GM18870 (cell line): ENCODE results near the gene NEURL4.
"Not testable (repeated sequence)": the region's sequence is repeated elsewhere in the genome, so short reads cannot be mapped to it uniquely, and the experiment has no call there.

Experiments
- ATAC-seq: cut with Tn5 transposase; IDR thresholded peaks from one replicate; pipeline ENCODE4 v1.9.1; 2021; ENCODE audit warnings: moderate library complexity; ENCODE audit not compliant: unreplicated experiment

The NEURL4 gene

GRCh38 chr17:7328840-7329373, at the start of gene NEURL4:
Gene NEURL4 (minus strand): TSS chr17:7329335. CDS start chr17:7329312, 23 bp downstream.
- peak; percentile 6 for ATAC-seq

GRCh38 chr17:7374353-7374752, 45.2 kb upstream of the NEURL4 start:
- ATAC-seq = no peak

GRCh38 chr17:7370853-7371252, 41.7 kb upstream of the NEURL4 start:
- ATAC-seq = no peak

GRCh38 chr17:7369825-7370224, 40.7 kb upstream of the NEURL4 start:
- ATAC-seq = no peak

- ATAC-seq = not testable (repeated sequence)
Measured at GRCh38 chr17:7368599-7368994, 39.5 kb upstream of the NEURL4 start.

GRCh38 chr17:7367918-7368598, 38.9 kb upstream of the NEURL4 start:
- ATAC-seq = no peak

GRCh38 chr17:7367083-7367482, 37.9 kb upstream of the NEURL4 start:
- ATAC-seq = no peak

GRCh38 chr17:7365963-7366362, 36.8 kb upstream of the NEURL4 start:
- not testable (repeated sequence) for ATAC-seq

GRCh38 chr17:7363311-7363710, 34.2 kb upstream of the NEURL4 start:
- no peak for ATAC-seq

- ATAC-seq = no peak
Measured at GRCh38 chr17:7361906-7362305, 32.8 kb upstream of the NEURL4 start.

- ATAC-seq = no peak
Measured at GRCh38 chr17:7357381-7357780, 28.2 kb upstream of the NEURL4 start.

- no peak for ATAC-seq
Measured at GRCh38 chr17:7356756-7357155, 27.6 kb upstream of the NEURL4 start.

- no peak for ATAC-seq
Measured at GRCh38 chr17:7356072-7356549, 27.0 kb upstream of the NEURL4 start.

- no peak for ATAC-seq
Measured at GRCh38 chr17:7355573-7355972, 26.4 kb upstream of the NEURL4 start.

GRCh38 chr17:7355053-7355452, 25.9 kb upstream of the NEURL4 start, which contains the start of gene TMEM95:
Gene TMEM95 (plus strand): TSS chr17:7355156. CDS start chr17:7355205, 49 bp downstream.
- no peak for ATAC-seq

GRCh38 chr17:7354262-7354843, 25.2 kb upstream of the NEURL4 start:
- no peak for ATAC-seq

GRCh38 chr17:7352910-7353635, 23.9 kb upstream of the NEURL4 start:
- ATAC-seq = no peak

GRCh38 chr17:7352503-7352889, 23.4 kb upstream of the NEURL4 start:
- ATAC-seq = no peak

GRCh38 chr17:7351665-7352502, 22.7 kb upstream of the NEURL4 start, which contains the start of gene KCTD11:
Gene KCTD11 (plus strand): TSS chr17:7352162.
- peak; percentile 37 for ATAC-seq

- ATAC-seq = no peak
Measured at GRCh38 chr17:7348478-7349242, 19.5 kb upstream of the NEURL4 start.
